GM19467 (cell line): Measurements from ENCODE around the gene TIGD7.

Experiments
- ATAC-seq: cut with Tn5 transposase; IDR thresholded peaks from one replicate; pipeline ENCODE4 v1.9.1; 2021; ENCODE audit warnings: mild to moderate bottlenecking, moderate library complexity; ENCODE audit not compliant: unreplicated experiment

TIGD7 gene

GRCh38 chr16:3305109-3306068, at the start of gene TIGD7, which contains the start of gene ZNF75A:
TSS of gene TIGD7 (minus strand) at chr16:3305430. CDS start at chr16:3300614, 4,816 bp downstream.
TSS of gene ZNF75A (plus strand) at chr16:3305497. CDS start at chr16:3308429, 2,932 bp downstream.
- ATAC-seq = peak; percentile 96

GRCh38 chr16:3349175-3349574, 43.9 kb upstream of the TIGD7 start:
- ATAC-seq = no peak

- ATAC-seq = no peak
Observed at GRCh38 chr16:3348547-3349167, 43.4 kb upstream of the TIGD7 start.

- no peak for ATAC-seq
Observed at GRCh38 chr16:3347586-3347985, 42.4 kb upstream of the TIGD7 start.

- no peak for ATAC-seq
Observed at GRCh38 chr16:3346041-3346440, 40.8 kb upstream of the TIGD7 start.

GRCh38 chr16:3328643-3329042, 23.4 kb upstream of the TIGD7 start:
- ATAC-seq = no peak

GRCh38 chr16:3328104-3328503, 22.9 kb upstream of the TIGD7 start:
- ATAC-seq = no peak

- ATAC-seq = no peak
Observed at GRCh38 chr16:3327514-3327913, 22.3 kb upstream of the TIGD7 start.

GRCh38 chr16:3321816-3322215, 16.6 kb upstream of the TIGD7 start:
- no peak for ATAC-seq

- no peak for ATAC-seq
Observed at GRCh38 chr16:3317315-3317999, 12.2 kb upstream of the TIGD7 start.

GRCh38 chr16:3311496-3311895, 6.3 kb upstream of the TIGD7 start:
- ATAC-seq = no peak

- ATAC-seq = no peak
Observed at GRCh38 chr16:3306078-3306477, 848 bp upstream of the TIGD7 start.

GRCh38 chr16:3304370-3304769, 860 bp downstream of the TIGD7 start:
- no peak for ATAC-seq

- ATAC-seq = no peak
Observed at GRCh38 chr16:3295783-3296182, 9.4 kb downstream of the TIGD7 start.

GRCh38 chr16:3295209-3295608, 10.0 kb downstream of the TIGD7 start:
- ATAC-seq = no peak

GRCh38 chr16:3292604-3293003, 12.6 kb downstream of the TIGD7 start:
- no peak for ATAC-seq

GRCh38 chr16:3289998-3290673, 15.1 kb downstream of the TIGD7 start:
- ATAC-seq = no peak

- ATAC-seq = no peak
Observed at GRCh38 chr16:3285131-3285530, 20.1 kb downstream of the TIGD7 start.

GRCh38 chr16:3283543-3284447, 21.4 kb downstream of the TIGD7 start:
- peak; percentile 27 for ATAC-seq
